ENCODE data around the gene JARID2. TPM values are rescaled to one million over a fixed set of nuclear protein-coding genes. Genes with fewer than 3 reads are reported as not detected.
A peak's percentile ranks its signal among the peaks of the same experiment; 100 is the strongest.

The JARID2 gene
- total and polyA plus RNA-seq, 4 donors = 1.4 to 12.3 (median 3.4) TPM

DNA sequence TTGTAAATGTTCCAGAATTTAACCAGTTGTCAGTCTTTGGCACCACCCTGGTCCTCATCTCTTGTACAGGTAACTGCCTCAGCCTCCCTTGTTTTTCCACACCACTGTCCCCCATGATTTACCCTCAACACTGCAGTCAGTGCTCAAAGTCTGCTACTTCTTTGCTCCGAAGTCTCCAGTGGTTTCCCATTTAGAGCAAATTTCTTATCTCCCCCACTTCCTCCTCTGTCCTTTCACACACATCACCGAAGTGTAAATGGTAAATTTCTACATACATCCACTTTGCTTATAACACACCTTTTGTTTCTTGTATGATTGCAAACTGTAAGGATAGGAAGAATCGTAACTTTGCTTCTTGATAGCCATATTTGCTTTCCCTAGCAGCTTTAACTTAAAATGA, 115.3 kb downstream of the JARID2 start:
- H3K4me1 ChIP-seq (ENCODE audit: control insufficient read depth in 4 of 4, insufficient read depth in 4 of 4, low read length in 3 of 4) = peaks cover 4 to 28% (median 24%) of the 10 kb centered on the region in 4 donors
- H3K9ac ChIP-seq (ENCODE audit: low read depth in 1 of 2, low read length in 2 of 2) = no peak overlapping the region
- H3K27me3 ChIP-seq (ENCODE audit: control insufficient read depth in 4 of 4, insufficient read depth in 4 of 4, low read length in 3 of 4) = no peaks in the 10 kb centered on the region
- H3K36me3 ChIP-seq (ENCODE audit: control insufficient read depth in 4 of 4, insufficient read depth in 3 of 4, low read depth in 1 of 4, low read length in 3 of 4) = no peaks in the 10 kb centered on the region
- no peak overlapping the region for H3K4me3 ChIP-seq (ENCODE audit: low read depth in 1 of 3, low read length in 3 of 3)
- DNase-seq (ENCODE audit: low spot score) = no peak
- no peaks in the 10 kb centered on the region for H3K9me3 ChIP-seq (ENCODE audit: control insufficient read depth in 4 of 4, low read length in 3 of 4)
- TF ChIP-seq HNF4G (IDR thresholded peaks at IDR 0.05) (no peak), CTCF (IDR thresholded peaks at IDR 0.05; ENCODE audit: low read depth, low read length, missing input control) (no peak), RAD21 (IDR thresholded peaks at IDR 0.05) (no peak), RXRA (IDR thresholded peaks at IDR 0.05) (no peak), FOXA2 (IDR thresholded peaks at IDR 0.05) (no peak), GABPA (IDR thresholded peaks at IDR 0.05 in 1 of 2, conservative IDR thresholded peaks at IDR 0.05 in 1 of 2) (no peak), ATF3 (IDR thresholded peaks at IDR 0.05) (no peak), ZBTB33 (IDR thresholded peaks at IDR 0.05) (no peak), JUND (IDR thresholded peaks at IDR 0.05) (no peak), SP1 (IDR thresholded peaks at IDR 0.05) (no peak), YY1 (IDR thresholded peaks at IDR 0.05) (no peak)
- TF ChIP-seq, protein P1, sequence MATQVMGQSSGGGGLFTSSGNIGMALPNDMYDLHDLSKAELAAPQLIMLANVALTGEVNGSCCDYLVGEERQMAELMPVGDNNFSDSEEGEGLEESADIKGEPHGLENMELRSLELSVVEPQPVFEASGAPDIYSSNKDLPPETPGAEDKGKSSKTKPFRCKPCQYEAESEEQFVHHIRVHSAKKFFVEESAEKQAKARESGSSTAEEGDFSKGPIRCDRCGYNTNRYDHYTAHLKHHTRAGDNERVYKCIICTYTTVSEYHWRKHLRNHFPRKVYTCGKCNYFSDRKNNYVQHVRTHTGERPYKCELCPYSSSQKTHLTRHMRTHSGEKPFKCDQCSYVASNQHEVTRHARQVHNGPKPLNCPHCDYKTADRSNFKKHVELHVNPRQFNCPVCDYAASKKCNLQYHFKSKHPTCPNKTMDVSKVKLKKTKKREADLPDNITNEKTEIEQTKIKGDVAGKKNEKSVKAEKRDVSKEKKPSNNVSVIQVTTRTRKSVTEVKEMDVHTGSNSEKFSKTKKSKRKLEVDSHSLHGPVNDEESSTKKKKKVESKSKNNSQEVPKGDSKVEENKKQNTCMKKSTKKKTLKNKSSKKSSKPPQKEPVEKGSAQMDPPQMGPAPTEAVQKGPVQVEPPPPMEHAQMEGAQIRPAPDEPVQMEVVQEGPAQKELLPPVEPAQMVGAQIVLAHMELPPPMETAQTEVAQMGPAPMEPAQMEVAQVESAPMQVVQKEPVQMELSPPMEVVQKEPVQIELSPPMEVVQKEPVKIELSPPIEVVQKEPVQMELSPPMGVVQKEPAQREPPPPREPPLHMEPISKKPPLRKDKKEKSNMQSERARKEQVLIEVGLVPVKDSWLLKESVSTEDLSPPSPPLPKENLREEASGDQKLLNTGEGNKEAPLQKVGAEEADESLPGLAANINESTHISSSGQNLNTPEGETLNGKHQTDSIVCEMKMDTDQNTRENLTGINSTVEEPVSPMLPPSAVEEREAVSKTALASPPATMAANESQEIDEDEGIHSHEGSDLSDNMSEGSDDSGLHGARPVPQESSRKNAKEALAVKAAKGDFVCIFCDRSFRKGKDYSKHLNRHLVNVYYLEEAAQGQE (IDR thresholded peaks at IDR 0.05) = no peak
- WGBS = 88% methylated on average over 3 of the region's 3 CpGs
- no peak overlapping the region for H3K27ac ChIP-seq (ENCODE audit: low read depth in 1 of 2, low read length in 2 of 2)

GRCh38 chr6:15362274-15363160, 116.6 kb downstream of the JARID2 start:
- Histone ChIP-seq H3K27me3 (ENCODE audit: control insufficient read depth in 4 of 4, insufficient read depth in 4 of 4, low read length in 3 of 4) (no peaks in the 10 kb centered on the region), H3K27ac (ENCODE audit: low read depth in 1 of 2, low read length in 2 of 2) (peak overlapping the region; percentile 56 to 74), H3K4me1 (ENCODE audit: control insufficient read depth in 4 of 4, insufficient read depth in 4 of 4, low read length in 3 of 4) (peaks cover 8 to 38% (median 30%) of the 10 kb centered on the region in 4 donors), H3K4me3 (ENCODE audit: low read depth in 1 of 3, low read length in 3 of 3) (peak overlapping the region; percentile 22 to 37 (median 31)), H3K9me3 (ENCODE audit: control insufficient read depth in 4 of 4, low read length in 3 of 4) (no peaks in the 10 kb centered on the region), H3K36me3 (ENCODE audit: control insufficient read depth in 4 of 4, insufficient read depth in 3 of 4, low read depth in 1 of 4, low read length in 3 of 4) (no peaks in the 10 kb centered on the region), H3K9ac (ENCODE audit: low read depth in 1 of 2, low read length in 2 of 2) (peak overlapping the region in 1 of 2 donors; percentile 30)
- DNase-seq (ENCODE audit: low spot score) = no peak
- 45% methylated on average over 9 of the region's 9 CpGs for WGBS
- TF ChIP-seq CTCF (IDR thresholded peaks at IDR 0.05; ENCODE audit: low read depth, low read length, missing input control) (no peak), JUND (IDR thresholded peaks at IDR 0.05) (no peak), HNF4G (IDR thresholded peaks at IDR 0.05) (no peak), SP1 (IDR thresholded peaks at IDR 0.05) (no peak), GABPA (IDR thresholded peaks at IDR 0.05 in 1 of 2, conservative IDR thresholded peaks at IDR 0.05 in 1 of 2) (no peak), FOXA1 (IDR thresholded peaks at IDR 0.05) (peak; percentile 12), RAD21 (IDR thresholded peaks at IDR 0.05) (peak in 1 of 2 donors; percentile 18), TAF1 (conservative IDR thresholded peaks at IDR 0.05) (no peak), FOXA2 (IDR thresholded peaks at IDR 0.05) (peak; percentile 56), YY1 (IDR thresholded peaks at IDR 0.05) (no peak), ATF3 (IDR thresholded peaks at IDR 0.05) (no peak)
- TF ChIP-seq, protein P2, sequence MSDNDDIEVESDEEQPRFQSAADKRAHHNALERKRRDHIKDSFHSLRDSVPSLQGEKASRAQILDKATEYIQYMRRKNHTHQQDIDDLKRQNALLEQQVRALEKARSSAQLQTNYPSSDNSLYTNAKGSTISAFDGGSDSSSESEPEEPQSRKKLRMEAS (IDR thresholded peaks at IDR 0.05) = no peak

All from liver (tissue), 9 donors.